ENCODE data around the gene STAG1.
"Not testable (repeated sequence)": the region's sequence is repeated elsewhere in the genome, so short reads cannot be mapped to it uniquely, and the experiment has no call there.

The STAG1 gene

DNA sequence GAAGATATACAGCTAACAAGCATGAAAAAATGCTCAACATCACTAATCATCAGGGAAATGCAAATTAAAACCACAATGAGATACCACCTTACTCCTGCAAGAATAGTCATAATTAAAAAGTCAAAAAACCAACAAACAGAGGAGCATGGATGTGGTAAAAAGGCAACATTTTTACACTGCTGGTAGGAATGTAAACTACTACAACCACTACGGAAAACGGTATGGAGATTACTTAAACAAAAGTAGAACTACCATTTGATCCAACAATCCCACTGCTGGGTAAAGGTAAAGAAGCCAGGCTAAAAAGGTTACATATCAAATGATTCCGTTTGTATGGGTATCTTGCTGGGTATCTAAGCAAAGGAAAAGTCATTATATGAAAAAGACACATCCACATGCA, 53.8 kb downstream of the STAG1 start:
- no peak for DNase-seq

DNA sequence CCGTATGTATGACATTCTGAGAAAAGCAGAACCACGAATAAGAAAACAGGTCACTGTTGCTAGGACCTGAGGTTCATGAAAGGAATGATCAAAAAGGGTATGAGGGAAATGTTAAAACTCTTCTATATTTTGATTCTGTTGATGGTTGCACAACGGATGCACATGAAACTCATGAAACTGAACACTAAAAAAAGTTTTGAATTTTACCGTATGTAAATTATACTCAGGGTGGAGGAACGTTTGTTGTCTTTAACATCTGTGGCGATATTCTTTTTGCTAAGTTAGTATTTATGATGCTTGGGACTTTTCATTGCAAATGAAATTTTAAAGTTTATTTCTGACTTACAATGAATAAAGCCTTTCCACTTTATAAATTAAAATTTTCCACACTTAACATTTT, 55.4 kb downstream of the STAG1 start:
- no peak for DNase-seq

DNA sequence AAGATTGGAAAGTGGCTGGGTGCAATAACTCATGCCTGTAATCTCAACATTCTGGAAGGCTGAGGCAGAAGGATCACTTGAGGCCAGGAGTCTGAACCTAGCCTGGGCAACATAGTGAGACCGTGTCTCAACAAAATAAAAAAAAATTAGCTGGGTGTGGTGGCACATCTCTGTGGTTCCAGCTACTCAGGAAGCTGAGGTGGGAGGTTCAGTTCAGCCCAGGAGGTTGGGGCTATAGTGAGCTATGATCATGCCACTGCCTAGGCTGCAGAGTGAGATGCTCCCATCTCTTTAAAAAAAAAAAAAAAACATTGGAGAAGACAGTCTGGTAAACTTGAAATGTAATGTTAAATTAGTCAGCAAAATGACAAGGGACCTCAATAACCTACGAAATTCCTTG, 57.9 kb downstream of the STAG1 start:
- no peak for DNase-seq

DNA sequence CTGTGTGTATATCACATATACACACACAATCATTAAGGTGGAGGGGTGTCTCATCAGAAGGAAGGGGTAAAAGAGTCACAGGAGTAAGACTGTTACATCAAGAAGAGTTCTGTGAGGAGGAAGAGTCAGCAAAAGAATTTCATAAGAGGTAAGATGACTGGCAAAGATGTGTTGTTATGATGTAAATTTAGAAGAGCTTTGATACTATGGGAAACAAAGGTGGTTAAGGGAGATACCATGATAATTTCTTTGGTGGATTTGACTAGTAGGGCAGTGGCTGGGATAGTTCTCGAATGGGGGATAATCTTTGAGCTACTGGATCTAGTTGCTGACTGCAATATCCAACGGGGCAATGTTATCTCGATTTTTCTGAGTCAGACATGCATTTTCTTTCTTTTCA, 61.6 kb downstream of the STAG1 start:
- DNase-seq, result no peak

DNA sequence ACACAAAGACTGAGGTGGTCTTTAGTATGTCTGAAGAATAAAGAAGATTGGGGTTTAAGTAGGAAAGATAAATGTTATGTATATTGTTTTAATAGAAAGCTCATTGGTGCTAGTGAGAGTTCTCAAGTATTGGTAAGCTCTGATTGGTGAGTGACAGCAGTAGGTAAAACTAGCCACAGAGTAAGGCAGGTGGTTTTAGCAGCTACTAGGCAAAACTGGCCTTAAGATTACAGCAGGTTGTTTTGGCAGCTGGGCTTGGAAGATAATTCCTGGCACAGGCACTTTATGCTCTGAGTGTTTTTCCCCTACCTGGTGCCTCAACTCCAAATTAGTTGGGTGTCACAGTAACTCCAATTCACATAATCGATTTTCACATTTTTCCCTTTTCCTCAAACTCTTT, 66.3 kb downstream of the STAG1 start:
- DNase-seq, result no peak

DNA sequence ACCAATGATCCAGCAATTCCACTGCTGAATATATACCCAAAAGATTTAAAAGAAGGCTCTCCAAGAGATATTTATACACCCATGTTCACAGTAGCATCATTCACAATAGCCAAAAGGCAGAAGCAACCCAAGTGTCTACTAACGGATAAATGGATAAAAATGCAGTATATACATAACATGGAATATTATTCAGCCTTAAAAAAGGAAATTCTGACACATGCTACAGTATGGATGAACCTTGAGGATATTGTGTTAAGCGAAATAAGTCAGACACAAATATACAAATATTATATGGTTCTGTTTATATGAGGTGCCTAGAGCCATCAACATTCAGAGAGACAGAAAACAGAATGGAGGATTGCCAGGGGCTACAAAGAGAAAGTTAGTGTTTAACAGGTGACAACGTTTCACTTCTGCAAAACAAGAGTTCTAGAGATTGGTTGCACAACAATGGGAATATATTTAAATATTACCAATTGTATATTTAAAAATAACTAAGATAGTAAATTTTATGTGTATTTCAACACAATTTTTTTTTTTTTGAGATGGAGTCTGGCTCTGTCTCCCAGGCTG, 69.4 kb downstream of the STAG1 start:
- DNase-seq, result no peak

DNA sequence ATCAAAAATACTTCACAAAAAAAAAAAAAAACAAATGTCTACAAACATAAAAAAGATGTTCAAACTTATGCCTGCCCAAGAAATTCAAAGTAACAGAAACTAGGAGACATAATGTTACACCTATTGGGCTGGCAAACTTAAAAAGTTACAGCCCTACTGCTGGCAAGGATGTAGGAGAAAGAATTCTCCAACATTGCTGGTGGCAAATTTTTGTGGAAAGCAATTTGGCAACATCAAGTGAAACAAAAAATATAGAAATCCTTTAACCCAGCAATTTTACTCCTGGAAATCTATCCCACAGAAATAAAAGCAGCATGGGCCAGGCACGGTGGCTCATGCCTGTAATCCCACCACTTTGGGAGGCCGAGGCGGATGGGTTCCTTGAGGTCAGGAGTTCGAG, 73.2 kb downstream of the STAG1 start:
- no peak for DNase-seq

DNA sequence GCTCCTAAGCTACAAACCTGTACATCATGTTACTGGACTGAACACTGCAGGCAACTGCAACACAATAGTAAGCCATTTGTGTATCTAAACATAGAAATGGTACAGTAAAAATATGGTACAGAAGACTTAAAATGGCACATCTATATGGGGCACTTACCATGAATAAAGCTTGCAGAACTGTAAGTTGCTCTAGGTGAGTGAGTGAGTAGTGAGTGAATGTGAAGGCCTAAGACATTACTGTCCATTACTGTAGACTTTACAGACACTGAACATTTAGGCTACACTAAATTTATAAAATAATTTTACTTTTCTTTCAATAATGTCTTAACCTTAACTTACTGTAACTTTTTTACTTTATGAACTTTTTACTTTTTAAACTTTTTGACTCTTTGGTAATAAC, 76.2 kb downstream of the STAG1 start:
- DNase-seq, result no peak

DNA sequence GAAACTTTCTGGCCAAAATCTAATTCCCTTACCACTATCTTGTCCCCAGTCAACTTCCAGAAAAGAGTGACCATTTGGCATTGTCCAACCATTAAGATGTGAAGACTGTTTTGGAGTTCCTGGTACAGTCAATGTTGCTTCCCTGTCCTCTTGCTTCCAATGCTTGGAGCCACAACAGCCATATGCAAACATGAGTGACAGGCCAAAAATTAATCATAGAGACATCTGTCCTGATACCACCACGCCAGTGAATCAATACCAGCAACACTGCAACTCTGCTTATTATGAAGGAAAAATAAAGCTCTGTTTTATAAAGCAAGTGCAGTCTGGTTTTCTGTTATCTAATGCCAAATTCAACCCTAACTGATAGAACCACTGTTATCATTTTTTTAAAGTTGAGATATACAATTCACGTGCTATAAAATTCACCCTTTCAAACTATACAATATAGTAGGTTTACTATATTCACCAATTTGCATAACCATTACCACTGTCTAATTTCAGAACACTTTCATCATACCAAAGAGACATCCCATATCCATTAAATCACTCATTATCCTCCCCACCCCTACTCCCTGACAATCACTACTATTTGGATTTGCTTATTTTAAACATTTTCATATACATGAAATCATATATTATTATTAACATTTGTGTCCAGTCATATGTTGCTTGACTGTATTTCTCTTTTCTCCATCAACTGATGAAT, 76.9 kb downstream of the STAG1 start:
- DNase-seq, result no peak

DNA sequence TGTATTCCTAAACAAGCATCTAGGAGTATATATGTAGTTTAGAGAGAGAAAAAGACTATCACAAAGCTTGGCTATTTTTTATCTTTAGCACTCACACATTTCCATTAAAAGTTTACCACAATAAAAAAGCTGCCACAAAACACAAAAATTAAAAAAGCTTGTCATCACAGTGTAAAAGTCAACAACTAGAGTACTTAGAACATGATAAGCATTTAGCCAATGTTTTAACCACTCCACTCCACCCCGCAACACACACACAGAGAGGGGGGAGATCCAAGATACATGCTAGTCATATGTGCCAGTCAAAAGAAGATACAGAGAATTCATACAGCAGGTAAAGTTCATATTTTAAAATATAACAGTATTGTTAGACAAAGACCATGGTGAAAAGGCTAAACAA, 79.7 kb downstream of the STAG1 start:
- DNase-seq, result no peak

DNA sequence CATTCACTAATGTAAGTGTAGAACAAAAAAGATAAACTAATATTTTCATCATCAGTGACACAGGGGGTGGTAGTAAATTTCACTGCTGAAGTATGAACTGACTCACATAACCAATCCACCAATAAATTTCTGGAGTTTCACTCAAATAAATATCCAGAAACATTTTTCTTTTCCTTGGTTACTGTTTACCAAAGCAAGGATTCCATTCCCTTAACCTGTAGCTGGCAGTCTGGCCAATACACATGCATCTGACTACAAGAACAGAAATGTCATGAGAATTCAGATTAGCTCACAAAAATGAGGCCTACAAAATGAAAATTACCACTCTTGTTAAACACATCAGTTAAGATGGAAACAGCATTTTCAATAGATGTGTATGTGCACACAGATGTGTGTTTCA, 80.3 kb downstream of the STAG1 start:
- DNase-seq, result no peak

DNA sequence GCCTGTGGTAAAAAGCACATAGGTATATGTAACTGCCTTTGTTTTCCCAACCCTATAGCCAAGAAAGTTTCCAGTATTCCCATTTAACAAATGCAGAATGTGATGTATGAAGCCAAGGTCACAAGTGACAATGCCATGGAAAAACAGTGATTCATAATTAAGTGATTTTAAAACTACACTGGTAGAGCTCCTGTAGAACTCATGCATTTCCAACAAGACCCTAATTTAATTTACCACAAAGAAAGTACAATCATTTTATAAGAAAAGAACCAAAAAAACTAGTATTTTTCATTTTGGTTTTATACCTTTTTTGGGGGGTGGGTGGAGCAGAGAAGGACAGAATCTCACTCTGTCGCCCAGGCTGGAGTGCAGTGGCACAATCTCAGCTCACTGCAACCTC, 82.0 kb downstream of the STAG1 start:
- DNase-seq, result no peak

DNA sequence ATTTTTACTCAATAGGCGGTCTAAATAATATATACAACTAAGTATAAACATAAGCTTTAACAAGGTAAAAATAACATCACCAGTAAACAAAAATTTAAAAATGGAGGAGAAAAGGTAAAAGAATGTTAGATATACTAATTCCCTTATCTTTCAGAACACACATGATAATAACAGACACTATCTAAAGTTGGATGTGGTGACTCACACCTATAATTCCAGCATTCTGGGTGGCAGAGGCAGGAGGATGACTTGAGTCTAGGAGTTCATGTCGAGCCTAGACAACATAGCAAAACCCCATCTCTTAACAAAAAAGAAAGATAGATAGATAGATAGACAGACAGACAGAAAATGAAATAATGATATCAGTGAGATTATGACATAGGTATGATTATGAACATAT, 85.1 kb downstream of the STAG1 start:
- DNase-seq, result no peak

DNA sequence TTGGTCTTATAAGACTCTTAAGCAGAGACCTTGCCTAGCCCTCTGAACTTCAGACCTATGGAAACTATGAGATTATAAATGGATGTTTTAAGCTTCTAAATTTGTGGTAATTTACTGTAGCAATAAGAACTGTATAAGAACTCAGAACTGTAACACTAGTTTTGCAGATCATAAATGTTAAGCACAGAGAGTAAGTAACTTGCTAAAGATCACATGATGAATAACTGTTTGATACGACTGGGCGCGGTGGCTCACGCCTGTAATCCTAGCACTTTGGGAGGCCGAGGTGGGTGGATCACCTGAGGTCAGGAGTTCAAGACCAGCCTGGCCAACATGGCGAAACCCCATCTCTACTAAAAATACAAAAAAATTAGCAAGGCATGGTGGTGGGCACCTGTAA, 85.9 kb downstream of the STAG1 start:
- DNase-seq, result not testable (repeated sequence)

DNA sequence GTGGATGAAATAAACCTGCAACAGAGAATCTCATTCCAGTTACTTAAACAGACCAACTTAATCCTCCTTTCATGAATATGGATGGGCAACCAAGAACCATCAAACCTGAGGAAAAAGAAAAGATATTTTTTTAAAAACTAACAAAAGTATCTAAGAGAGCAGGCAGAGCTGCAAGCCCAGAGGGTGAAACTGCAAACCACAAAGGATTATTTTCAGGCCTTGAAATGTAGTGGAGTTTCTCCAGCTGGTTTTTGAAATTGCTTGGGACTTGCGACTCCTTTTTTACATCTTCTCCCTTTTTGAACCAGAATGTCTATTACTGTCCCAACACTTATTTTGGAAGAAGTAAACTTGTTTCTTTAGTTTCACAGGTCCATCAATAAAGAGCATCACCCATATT, 87.4 kb downstream of the STAG1 start:
- DNase-seq, result no peak

DNA sequence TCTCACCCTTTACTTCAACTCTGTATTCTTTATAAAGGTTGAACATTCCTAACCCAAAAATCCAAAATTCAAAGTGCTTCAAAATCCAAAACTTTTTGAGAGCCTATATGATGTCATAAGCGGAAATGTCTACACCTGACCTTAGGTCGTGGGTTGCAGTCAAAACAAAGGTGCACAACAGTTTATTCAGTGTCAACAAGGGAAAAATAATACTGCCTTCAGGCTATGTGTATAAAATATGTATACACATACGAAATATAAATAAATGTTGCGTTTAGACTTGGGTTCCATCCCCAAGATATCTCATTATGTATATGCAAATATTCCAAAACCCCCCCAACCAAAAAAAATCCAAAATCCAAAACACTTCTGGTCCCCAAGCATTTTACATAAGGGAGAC, 90.9 kb downstream of the STAG1 start:
- no peak for DNase-seq

DNA sequence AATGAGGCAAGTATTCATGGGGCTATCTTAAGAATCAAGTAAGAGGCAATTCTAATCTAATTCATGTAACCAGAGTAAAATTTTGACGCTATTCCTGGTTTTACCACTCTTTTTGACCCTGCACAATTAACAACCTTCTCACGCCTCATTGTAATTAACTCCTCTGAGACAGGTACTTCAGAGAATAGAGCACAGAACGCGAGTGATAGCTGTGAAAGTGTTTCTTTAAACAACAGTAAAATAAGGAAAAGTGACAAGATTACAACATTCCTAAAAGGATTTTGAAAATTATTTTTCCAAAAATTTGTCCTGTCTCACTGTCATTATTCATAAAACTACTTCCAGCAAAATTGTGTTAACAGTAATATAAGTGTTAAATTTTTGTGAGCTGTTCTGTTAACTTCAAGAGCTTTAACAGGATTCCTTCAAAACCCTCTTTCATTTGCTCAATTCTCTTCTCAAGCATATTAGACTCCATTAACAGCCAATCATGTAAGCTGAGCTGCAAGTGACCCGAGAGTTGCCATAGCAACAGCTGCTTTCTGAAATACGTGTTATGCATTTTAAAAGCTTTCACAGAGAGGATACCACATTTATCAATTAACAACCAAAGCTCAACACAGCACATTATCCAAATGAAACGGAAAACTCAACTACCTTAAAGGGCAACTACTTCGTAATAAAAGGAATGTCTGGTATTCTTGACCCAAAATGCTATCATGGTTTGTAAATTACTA, 93.1 kb downstream of the STAG1 start:
- no peak for DNase-seq

DNA sequence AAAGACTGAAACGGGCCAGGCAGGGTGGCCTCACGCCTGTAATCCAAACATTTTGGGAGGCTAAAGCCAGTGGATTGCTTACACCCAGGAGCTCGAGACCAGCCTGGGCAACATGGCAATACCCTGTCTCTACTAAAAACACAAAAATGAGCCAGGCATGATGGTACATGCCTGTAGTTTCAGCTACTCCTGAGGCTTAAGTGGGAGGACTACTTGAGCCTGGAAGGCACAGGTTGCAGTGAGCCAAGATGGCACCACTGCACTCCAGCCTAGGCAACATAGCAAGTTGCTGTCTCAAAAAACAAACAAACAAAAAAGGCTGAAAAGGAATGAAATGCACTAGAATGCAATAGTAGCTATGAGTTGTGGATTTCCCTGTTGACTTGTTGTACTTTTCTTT, 94.7 kb downstream of the STAG1 start:
- no peak for DNase-seq

DNA sequence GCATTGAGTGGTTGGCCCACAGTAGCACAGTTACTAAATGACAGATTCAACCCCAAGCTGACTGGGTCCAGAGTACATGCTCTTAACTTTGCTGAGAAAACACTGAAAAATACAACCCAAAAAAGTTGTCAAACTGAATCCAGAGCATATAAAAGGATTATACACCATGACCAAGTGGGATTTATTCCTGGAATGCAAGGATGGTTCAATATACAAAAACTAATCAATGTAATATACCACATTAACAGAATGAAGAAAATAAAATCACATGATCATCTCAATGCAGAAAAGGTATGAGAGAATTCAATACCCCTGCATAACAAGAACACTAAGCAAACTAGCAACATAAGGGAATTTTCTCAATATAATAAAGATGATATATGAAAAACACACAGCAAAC, 98.5 kb downstream of the STAG1 start:
- no peak for DNase-seq

DNA sequence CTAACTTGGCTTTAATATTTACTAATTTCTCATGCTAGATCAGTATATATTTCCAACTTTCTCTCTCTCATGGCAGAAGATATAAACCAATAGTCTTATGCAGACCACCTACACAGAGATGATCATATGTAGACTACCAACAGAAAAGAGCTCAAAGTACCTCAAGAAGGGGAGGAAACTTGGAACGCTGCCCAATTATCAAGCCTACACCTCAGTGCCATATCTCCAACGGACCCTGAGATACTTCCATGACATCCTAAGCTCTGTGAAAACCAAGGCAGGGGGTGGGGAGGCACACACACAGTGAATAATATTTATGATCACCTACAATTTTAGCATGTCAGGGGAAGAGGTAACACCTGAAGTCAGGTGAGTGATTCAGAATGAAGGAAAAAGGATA, 100.6 kb downstream of the STAG1 start:
- DNase-seq, result no peak

DNA sequence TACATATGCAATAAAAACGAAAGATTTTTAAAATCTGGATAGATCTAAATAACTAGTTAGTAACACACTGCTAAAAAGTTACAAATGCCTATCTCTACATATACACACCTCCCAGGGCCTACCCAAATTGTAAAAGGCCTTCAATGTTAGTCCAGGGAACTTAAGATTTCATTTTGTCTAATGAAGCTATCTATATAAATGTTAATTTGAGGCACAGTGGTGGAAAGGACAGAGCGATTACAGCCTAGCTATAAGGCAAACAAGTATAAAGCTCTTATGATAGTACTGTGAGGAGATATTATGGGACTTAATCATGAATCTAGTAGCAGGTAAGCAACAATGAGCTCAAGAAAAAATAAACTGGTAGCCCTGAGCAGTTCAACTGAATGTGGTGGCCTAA, 101.7 kb downstream of the STAG1 start:
- no peak for DNase-seq

DNA sequence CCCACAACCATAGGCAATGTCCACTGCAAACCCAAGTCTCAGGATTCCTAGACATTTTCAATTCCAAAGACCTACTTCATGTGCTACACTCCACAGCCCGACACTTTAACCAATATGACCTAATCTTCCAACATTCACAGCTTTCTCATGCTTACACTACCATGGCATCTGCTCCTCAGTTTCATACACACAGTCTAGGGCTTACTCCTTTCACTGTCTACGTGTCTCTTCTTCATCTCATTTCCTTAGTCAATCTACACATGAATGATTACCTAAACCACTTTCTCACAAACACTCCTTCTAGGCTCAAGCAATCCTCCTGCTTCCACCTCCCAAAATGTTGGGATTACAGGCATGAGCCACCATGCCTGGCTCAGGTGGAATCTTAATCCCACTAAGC, 106.3 kb downstream of the STAG1 start:
- no peak for DNase-seq

DNA sequence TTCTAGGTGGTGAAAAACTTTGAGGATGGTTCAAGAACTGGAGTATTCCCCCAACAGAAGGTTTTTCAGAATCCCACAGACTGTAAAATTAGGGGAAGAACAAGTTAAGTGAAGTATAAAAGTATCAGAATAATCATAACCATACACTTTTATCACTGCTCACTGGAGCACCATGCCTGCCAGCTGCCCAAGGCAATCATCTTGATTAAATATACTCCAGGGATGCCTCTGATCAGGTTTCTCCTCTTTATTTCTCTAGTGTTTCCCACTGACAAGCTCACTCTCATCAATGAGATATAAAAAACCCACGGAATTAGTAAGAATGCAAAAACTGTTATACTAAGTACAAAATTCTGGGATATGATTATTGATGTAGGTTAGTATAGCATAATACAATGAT, 108.0 kb downstream of the STAG1 start:
- DNase-seq, result no peak

DNA sequence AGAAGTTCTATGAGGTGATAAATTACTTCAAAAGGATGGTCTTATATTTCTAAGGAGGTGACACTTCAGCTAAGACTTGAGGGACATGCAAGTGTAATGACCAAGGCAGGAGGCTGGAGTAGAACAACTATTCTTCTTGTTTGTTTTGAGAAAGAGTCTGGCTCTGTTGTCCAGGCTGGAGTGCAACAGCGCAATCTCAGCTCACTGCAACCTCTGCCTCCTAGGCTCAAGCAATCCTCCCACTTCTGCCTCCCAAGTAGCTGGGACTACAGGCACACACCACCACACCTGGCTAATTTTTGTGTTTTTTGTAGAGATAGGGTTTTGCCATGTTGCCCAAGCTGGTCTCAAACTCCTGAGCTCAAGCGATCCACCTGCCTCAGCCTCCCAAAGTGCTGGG, 108.8 kb downstream of the STAG1 start:
- DNase-seq, result not testable (repeated sequence)

DNA sequence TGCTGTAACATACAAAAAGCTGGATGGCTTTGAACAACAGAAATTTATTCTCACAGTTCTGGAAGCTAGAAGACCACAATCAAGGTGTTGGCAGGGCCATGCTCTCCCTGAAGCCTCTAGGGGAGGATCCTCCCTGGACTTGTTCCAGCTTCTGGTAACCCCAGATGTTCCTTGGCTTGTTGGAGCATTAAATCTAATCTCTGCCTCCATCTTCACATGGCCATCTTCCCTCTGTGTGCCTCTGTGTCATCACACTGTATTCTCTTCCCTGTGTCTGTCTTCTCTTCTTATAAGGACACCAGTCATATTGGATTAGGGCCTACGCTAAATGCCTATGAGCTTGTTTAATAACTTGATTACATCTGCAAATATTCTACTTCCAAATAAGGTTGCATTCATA, 109.5 kb downstream of the STAG1 start:
- no peak for DNase-seq
